Gastrocnemius medialis (tissue), 4 donors: ENCODE results near the gene LTBP1.

Experiments used
- POLR2A ChIP-seq, 2 donors: fragments of 450-650 bp; IDR thresholded peaks; one replicate each; pipeline ENCODE4 v1.6.1; 2017; ENCODE audit warnings: antibody characterized with exemption in 2 of 2, mild to moderate bottlenecking in 2 of 2, moderate library complexity in 2 of 2
- TF ChIP-seq, protein P1 (sequence below), 5 experiments: fragments of 450-650 bp in 3 of 5; fragments of 200-600 bp in 2 of 5; sonication (generic) in 2 of 5; IDR thresholded peaks in 4 of 5; conservative IDR thresholded peaks in 1 of 5; 1 replicate in 4 of 5; 2 replicates in 1 of 5; pipeline ENCODE4 v1.5.1; 2016 to 2019; ENCODE audit warnings: antibody characterized with exemption in 5 of 5, mild to moderate bottlenecking in 3 of 5, moderate library complexity in 3 of 5

DNA sequence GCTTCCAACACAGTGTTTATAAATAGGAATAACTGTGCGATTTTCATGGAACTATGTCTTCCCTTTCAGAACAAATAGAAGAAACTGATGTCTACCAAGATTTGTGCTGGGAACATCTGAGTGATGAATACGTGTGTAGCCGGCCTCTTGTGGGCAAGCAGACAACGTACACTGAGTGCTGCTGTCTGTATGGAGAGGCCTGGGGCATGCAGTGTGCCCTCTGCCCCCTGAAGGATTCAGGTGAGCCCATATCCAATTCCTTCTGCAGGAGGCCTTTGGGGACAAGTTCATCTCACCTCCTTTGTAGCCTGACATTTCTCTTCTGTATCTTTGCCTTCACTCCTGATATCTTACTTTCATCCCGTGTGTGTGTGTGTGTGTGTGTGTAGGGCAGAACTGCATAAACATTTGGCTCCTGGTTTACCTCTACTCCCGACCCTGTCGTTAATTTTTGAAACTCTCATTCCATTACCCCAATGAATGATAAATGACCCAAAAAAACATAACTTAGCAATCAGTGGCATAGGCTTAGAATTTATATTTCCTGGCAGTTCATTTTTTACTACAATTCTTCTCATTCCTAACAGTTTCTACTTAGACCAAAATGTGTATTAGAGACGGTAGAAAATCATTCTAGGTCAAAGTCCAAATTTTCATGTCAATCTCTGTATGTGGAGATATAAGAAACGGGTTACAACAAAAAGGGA is 418.7 kb downstream of the LTBP1 start:
- TF ChIP-seq, protein P1, sequence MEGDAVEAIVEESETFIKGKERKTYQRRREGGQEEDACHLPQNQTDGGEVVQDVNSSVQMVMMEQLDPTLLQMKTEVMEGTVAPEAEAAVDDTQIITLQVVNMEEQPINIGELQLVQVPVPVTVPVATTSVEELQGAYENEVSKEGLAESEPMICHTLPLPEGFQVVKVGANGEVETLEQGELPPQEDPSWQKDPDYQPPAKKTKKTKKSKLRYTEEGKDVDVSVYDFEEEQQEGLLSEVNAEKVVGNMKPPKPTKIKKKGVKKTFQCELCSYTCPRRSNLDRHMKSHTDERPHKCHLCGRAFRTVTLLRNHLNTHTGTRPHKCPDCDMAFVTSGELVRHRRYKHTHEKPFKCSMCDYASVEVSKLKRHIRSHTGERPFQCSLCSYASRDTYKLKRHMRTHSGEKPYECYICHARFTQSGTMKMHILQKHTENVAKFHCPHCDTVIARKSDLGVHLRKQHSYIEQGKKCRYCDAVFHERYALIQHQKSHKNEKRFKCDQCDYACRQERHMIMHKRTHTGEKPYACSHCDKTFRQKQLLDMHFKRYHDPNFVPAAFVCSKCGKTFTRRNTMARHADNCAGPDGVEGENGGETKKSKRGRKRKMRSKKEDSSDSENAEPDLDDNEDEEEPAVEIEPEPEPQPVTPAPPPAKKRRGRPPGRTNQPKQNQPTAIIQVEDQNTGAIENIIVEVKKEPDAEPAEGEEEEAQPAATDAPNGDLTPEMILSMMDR (IDR thresholded peaks at IDR 0.05 in 4 of 5, conservative IDR thresholded peaks at IDR 0.05 in 1 of 5), result no peak
- no peak for TF ChIP-seq POLR2A (IDR thresholded peaks at IDR 0.05)
